ENCODE results near the gene COL4A2.
"Not testable (repeated sequence)": the region's sequence is repeated elsewhere in the genome, so short reads cannot be mapped to it uniquely, and the experiment has no call there.

GRCh38 chr13:110497896-110498295 lies 190.8 kb downstream of the COL4A2 start:
- TF ChIP-seq POLR2A, CTCF (IDR thresholded peaks at IDR 0.05): not testable (repeated sequence)
